NCI-H345 (cell line): Measurements from ENCODE around the gene BMS1.
"Not testable (repeated sequence)": the region's sequence is repeated elsewhere in the genome, so short reads cannot be mapped to it uniquely, and the experiment has no call there.

ENCODE experiments used
- DNase-seq: peaks from one replicate; lab custom pipeline; 2025; lab: John Stamatoyannopoulos, UW

Gene BMS1

GRCh38 chr10:42782446-42783180, at the start of gene BMS1:
Gene BMS1, plus strand, starts transcription at chr10:42782795. Its CDS starts 1,600 bp downstream, at chr10:42784395.
- peak; percentile 88 for DNase-seq

GRCh38 chr10:42734536-42734935, 48.1 kb upstream of the BMS1 start:
- DNase-seq = no peak

DNA sequence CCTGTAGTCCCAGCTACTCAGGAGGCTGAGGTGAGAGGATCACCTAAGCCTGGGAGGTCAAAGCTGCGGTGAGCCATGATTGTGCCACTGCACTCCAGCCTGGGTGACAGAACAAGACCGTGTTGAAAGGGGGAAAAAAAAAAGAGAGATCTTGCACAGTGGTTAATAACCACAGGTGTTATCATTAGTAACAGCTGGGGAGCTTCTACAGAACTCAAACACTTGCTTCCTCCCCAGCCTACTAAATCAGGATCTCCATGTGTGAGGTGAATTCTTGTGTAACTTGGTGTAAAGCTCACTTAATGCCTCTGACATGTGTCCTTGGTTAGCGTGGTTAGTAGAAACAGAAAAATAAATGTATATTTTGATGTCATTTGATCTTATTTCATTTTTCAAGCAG, 43.9 kb upstream of the BMS1 start:
- no peak for DNase-seq

DNA sequence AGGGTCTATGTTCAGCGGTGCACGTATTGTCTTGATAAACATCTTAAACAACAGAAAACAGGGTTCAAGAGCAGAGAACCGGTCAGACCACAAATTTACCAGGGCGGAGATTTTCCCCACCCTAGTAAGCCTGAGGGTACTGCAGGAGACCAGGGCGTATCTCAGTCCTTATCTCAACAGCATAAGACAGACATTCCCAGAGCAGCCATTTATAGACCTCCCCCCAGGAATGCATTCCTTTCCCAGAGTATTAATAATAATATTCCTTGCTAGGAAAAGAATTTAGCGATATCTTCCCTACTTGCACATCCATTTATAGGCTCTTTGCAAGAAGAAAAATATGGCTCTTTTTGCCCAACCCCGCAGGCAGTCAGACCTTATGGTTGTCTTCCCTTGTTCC, 41.1 kb upstream of the BMS1 start:
- DNase-seq = not testable (repeated sequence)

- no peak for DNase-seq
Observed at GRCh38 chr10:42743697-42744096, 38.9 kb upstream of the BMS1 start.

DNA sequence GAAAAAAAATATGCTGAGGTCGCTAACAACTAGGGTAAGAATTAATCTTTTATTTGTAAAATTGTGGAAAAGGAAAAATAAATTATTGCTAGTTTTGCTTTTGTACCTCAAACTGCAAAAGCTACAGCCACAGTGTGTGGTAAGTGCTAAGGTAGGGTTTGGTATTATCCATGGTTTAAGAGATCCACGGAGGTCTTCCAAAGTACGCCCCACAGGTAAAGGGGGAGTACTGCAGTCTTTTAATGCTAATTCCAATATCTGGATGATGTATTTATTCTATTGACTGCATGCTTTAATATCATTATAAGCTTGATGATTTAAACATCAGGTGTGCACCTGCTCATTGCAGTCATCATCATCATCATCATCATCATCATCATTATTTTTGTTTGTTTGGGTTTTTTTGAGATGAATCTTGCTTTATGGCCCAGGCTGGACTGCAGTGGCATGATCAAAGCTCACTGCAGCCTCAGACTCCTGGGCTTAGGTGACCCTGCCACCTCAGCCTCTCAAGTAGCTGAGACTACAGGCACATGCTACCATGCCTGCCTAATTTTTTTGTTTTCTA, 38.4 kb upstream of the BMS1 start:
- DNase-seq = no peak

DNA sequence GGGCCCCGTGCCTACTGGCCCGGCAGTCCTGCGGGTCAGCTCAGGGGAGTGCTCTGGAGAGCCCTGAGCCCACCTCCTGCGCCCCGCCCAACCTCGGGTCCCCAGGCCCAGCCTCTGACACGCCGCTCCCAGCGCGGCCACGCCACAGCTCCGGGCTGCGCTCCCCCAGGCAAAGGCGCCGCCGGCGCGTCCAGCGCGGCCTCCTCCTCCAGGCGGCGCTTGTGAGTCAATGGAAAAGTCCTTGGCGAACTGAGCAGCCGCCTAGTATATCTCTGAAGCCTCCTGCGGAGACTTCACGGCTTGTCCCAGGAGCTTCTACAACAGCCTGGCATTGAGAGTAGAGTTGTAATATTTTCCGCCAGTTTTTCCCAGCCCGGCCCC, 29.5 kb upstream of the BMS1 start:
- DNase-seq = peak; percentile 57

DNA sequence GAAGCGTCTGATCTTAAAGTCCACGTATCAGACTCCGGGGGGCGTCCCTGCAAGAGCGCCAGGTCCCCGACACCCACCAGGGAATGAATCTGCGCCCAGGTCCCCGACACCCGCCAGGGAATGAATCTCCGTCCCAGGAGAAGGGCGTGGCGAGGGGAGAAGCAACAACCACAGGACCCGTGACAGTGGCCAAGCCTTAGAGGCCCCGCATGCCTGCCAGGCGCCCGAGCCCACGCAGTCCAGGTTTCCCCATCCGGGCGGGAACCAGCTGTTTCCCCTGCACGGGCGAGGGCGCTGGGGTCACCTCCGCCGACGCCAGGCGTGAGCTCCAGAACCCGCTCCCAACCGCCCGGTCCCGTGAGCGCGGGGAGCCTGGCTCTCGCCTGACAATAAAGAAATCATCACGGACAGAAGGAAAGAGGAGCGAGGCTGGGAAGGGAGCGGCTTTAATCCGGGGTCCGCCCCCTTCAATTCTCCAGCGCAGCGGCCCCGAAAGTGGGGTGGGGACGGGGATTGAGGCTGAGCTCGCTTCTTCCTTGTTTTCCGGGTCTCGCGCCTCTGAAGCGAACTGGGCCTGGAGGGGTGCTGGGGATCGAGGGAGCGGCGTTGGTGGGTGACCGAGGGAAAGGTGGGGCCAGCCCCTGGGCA, 29.0 kb upstream of the BMS1 start:
- DNase-seq = no peak

DNA sequence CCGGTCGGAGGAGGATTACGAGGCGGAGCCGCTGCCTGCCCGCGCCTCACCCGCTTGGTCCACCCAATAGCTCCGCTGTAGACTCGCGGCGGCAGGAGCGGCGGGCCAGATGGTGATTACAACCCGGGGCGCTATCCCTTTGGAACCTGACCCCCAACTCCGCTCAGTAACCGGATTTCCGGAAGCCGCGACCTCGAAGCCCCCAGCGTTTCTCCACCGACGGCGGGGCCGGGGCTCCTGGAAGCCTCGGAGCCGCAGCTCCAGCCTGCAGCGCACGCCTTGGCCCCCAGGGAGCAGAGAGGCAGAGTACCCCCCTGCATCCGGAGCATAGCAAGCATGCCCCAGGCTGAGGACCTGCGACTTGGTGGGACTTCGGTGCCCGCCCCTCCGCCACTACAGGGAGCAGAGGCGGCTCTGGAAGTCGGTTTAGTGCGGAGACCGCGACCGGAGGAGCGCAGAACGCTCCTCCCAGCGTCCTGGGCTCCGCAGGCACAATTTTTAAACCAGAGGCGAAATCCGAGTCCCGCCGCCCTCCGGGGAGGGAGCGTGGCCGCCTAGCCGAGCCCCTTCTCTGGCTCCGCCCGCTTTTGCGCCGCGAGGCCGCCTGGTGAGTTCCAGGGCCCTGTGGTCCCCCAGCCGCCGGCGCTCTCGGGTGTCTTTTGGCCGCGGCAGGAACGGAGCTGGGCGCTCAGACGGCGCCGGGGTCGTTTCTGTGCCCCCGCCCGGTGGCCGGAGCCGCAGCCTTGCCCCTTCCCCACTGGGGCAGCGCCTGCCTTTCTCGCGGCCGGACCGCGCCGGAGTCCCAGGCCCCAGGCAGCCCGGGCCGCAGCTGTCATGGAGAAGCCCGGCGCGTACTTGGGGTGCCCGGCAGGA, 28.2 kb upstream of the BMS1 start:
- peak; percentile 16 for DNase-seq

DNA sequence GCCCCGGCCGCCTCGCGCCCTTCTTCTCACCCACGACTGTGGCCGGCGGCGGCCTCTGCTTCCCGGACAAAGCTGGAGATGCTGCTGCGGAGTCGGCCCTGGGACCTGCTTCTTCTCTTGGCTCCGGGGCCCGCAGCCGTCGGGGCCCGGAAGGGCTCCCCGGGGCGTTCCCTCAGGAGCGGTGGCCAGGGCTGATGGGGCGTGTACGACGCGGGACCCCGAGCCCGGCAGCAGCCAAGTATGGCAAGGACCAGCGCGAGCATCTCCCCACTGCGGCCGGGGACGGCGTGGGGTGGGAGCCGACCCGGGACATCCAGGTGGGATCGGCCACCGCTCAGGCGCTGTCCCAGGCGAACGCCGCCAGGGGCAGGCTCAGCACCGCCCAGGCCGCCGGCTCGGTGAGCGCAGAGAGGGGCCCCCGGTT, 27.6 kb upstream of the BMS1 start:
- no peak for DNase-seq

GRCh38 chr10:42755556-42756093, 27.0 kb upstream of the BMS1 start:
- DNase-seq = no peak

DNA sequence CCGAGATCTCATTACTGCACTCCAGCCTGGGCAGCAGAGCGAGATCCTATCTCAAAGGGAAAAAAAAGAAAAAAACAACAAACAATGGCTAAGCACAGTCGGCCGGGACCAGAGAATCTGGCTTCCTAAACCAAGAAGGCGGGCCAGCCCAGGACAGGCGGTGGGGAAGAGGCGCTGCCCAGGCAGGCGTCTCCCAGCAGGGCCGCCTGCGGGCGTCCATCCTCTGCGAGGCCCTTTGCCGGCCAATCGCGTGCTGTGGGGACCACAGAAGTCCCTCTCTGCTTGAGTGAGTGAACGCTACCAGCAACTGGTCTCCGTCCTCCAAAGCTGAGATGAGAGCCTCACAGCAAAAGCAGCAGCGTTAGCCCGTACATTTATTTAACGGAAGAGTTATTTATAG, 14.7 kb upstream of the BMS1 start:
- DNase-seq = no peak

DNA sequence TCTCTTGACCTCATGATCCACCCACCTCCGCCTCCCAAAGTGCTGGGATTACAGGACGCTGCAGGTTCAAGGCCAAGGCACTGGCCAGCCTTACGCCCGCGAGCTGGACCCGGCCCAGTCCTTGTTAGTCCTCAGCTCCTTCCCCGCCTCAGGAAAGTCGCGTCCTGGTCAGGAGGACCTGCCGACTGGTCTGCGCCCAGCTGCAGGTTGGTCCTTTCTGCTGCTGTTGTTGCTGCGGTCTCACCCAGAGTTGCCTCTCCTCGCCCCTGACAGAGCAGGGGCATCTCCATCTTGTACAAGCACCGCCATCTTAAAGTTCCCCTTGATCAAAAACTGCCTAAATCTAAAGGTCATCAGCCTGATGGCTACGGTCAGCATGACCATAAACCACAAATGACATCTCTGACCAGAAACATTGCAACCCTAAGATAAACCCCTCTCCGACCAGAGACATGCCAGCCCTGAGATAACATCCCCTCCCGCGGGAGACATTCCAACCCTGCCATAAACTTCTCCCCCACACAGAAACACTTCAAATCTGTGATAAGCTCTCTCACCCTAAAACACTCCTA, 13.9 kb upstream of the BMS1 start:
- DNase-seq = no peak

GRCh38 chr10:42769173-42769572, 13.4 kb upstream of the BMS1 start:
- no peak for DNase-seq

DNA sequence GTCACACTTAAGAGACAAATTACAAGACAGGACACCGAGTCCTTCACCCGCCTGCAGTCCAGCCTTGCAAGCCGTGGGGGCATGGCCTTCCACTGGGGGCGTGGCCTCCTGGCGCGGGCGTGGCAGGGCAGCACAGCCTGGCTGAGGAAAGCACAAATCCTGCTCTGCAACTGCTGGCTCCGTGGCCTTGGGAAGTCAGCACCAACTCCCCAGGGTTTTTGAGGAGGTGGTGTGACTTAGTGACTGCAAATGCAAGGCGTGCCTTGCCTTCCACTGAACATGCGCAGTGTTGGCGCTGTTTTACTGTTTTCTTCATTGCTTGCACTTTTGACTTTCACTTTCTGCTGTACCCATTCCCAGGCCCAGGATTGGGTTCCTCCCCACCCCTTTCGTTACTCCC, 12.9 kb upstream of the BMS1 start:
- peak; percentile 17 for DNase-seq

- no peak for DNase-seq
Observed at GRCh38 chr10:42776681-42777080, 5.9 kb upstream of the BMS1 start.

DNA sequence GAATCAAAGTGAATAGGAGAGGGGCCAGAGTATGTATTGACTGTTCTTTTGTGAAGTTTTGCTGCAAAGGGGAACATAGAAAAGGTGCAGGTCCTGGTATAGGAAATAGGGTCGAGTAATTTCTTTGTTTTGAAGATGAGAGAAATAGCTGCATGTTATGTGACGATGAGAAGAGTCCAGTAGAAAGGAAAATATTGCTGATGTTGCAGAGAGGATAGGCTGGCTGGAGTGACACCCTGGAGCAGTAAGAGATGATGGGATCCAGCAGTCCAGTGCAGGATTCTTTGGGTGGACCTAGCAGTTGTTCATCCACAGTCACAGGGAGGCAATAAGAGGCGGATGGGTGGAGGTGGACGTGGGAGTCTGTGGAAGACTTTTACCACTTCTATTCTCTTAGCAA, 2.1 kb upstream of the BMS1 start:
- DNase-seq = no peak

DNA sequence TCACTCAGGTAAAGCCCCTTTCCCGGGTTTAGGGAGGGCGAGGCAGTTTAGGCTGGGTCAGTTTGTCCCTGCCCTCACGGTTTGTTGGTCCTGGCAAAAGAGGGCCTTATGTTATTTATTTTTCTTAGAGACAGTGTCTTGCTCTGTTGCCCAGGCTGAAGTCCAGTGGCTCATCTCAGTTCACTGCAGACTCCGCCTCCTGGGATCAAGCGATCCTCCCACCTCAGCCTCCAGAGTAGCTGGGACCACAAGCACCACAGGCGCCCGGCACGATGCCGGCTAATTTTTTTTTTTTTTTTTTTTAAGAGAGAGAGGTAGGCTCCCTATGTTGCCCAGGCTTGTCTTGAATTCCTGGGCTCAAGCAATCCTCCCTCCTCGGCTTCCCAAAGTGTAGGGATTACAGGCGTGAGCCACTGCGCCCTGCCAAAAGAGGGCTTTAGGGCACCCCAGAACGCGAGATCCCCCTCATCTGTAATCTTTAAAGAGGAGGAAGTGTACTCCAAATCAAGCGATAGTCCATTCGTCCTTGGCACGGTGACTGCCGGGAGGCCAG, 626 bp upstream of the BMS1 start:
- peak; percentile 1 for DNase-seq

- peak; percentile 75 for DNase-seq
Observed at GRCh38 chr10:42783181-42783549, 570 bp downstream of the BMS1 start.

DNA sequence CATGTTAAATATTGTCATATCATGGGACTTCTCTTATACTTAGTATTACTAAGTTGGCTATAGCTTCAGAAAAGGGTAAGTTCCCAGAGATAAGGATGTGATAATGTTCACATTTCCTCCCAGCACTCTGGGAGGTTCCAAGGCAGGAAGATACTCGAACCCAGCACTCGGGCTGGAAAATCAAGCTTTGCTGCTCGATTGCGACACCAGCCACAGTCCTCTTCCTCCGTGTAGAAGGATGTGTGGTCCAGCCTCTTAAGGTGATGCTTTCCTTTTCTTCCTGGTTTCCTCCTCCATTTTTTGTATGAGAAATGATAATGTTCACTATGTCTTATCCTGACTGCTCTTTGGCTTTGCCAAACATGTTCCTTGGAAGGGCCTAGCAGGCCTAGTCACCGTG, 3.2 kb downstream of the BMS1 start:
- no peak for DNase-seq

DNA sequence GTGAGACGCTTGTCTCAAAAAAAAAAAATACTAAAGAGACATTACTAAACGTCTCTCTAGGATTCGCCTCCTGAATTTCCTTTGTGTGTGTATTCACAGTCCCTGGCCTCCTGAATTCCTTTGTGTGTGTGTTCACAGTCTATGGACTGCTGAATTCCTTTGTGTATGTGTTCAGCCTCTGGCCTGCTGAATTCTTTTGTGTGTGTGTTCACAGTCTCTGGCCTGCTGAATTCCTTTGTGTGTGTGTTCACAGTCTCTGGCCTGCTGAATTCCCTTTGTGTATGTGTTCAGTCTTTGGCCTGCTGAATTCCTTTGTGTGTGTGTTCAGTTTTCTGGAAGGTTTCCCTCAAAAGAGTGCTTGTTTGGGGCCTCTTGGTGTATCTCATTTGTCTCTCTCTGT, 8.2 kb downstream of the BMS1 start:
- DNase-seq = no peak

- no peak for DNase-seq
Observed at GRCh38 chr10:42795701-42796100, 13.1 kb downstream of the BMS1 start.
